Right atrium auricular region (tissue), 2 donors: ENCODE data around the gene RTN4RL2. TPM values are rescaled to one million over a fixed set of nuclear protein-coding genes. Genes with fewer than 3 reads are reported as not detected.

Experiments
- DNase-seq: peaks from one replicate; pipeline ENCODE4 v3.0.0-alpha.2; 2019; ENCODE audit warnings: low spot score
- H3K27ac ChIP-seq, 2 donors: fragments of 200-600 bp; sonication (generic); 1 replicate in 1 of 2; 2 replicates in 1 of 2; pipeline ENCODE4 v1.5.1; 2016 to 2019
- H3K27me3 ChIP-seq, 2 donors: fragments of 200-600 bp; sonication (generic); one replicate each; pipeline versions ENCODE4 v1.5.1 to v1.6.0; 2017 to 2019
- H3K36me3 ChIP-seq: fragments of 200-600 bp; sonication (generic); one replicate; pipeline ENCODE4 v1.5.1; 2016
- H3K4me1 ChIP-seq, 2 donors: fragments of 200-600 bp; sonication (generic); one replicate each; pipeline versions ENCODE4 v1.5.1 to v1.6.0; 2017 to 2019
- H3K4me3 ChIP-seq, 2 donors: fragments of 200-600 bp; sonication (generic); 1 replicate in 1 of 2; 2 replicates in 1 of 2; pipeline ENCODE4 v1.5.1; 2017 to 2019; ENCODE audit warnings: mild to moderate bottlenecking in 1 of 2, moderate library complexity in 1 of 2
- H3K9me3 ChIP-seq, 2 donors: fragments of 200-600 bp; sonication (generic); one replicate each; pipeline ENCODE4 v1.5.1; 2019
- total RNA-seq, 2 donors: library from RNA; depleted of rRNA; stranded (reverse); fragments of >200 nt; gene quantifications; one replicate each; pipeline ENCODE4 v1.1.0, GENCODE V29; 2016
- TF ChIP-seq, protein P1 (sequence below), 2 donors: fragments of 200-600 bp; sonication (generic); IDR thresholded peaks; one replicate each; pipeline ENCODE4 v1.5.1; 2019; ENCODE audit warnings: antibody characterized with exemption in 2 of 2

RTN4RL2 gene
- total RNA-seq, 2 donors from 2014 or later: 0.94 to 1.3 TPM

DNA sequence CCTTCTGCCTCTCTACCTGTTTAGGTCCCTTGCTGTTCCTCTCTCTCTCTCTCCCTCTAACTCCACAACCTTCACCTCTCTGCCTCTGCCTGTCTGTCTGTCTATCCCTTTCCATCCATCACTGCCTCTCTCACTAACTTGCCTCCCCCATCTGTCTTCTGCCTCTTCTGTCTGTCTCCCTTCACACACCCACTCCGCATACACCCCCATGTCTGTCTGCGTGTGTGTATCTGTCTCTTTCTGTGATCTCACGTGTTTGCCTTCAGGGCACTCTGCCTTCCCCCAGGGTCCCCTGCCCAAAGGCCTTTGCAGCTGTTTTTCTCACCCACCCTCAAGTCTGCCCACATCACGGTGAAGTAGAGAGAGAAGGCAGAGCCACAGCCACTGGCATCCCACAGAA is 7.9 kb downstream of the RTN4RL2 start:
- H3K36me3 ChIP-seq: no peaks in the 10 kb centered on the region
- H3K4me1 ChIP-seq: no peaks in the 10 kb centered on the region
- TF ChIP-seq, protein P1, sequence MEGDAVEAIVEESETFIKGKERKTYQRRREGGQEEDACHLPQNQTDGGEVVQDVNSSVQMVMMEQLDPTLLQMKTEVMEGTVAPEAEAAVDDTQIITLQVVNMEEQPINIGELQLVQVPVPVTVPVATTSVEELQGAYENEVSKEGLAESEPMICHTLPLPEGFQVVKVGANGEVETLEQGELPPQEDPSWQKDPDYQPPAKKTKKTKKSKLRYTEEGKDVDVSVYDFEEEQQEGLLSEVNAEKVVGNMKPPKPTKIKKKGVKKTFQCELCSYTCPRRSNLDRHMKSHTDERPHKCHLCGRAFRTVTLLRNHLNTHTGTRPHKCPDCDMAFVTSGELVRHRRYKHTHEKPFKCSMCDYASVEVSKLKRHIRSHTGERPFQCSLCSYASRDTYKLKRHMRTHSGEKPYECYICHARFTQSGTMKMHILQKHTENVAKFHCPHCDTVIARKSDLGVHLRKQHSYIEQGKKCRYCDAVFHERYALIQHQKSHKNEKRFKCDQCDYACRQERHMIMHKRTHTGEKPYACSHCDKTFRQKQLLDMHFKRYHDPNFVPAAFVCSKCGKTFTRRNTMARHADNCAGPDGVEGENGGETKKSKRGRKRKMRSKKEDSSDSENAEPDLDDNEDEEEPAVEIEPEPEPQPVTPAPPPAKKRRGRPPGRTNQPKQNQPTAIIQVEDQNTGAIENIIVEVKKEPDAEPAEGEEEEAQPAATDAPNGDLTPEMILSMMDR (IDR thresholded peaks at IDR 0.05): no peak
- H3K4me3 ChIP-seq: no peak overlapping the region
- no peaks in the 10 kb centered on the region for H3K27me3 ChIP-seq
- no peaks in the 10 kb centered on the region for H3K9me3 ChIP-seq
- no peak overlapping the region for H3K27ac ChIP-seq
- no peak for DNase-seq

DNA sequence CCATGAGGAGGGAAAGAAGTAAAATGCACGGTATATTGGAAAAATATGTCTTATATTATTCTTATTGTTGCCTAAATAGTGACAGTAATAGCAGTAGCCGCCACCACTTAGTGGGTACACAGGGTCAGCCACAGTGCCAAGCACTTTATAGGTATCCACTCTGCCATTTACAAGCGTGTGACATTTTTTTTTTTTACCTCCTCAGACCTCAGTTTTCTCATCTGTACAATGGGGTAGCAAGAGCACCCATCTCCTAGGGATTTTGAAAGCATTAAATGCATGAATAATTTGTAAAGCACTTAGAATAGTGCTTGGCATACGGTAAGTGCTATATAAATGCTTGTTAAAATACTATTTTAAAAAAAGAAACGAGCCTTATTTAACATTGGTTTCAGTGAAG is 8.9 kb downstream of the RTN4RL2 start:
- Histone ChIP-seq H3K36me3 (no peaks in the 10 kb centered on the region), H3K9me3 (no peaks in the 10 kb centered on the region), H3K27ac (no peak overlapping the region), H3K4me1 (no peaks in the 10 kb centered on the region), H3K4me3 (no peak overlapping the region), H3K27me3 (no peaks in the 10 kb centered on the region)
- no peak for DNase-seq
- TF ChIP-seq, protein P1 (IDR thresholded peaks at IDR 0.05): no peak

DNA sequence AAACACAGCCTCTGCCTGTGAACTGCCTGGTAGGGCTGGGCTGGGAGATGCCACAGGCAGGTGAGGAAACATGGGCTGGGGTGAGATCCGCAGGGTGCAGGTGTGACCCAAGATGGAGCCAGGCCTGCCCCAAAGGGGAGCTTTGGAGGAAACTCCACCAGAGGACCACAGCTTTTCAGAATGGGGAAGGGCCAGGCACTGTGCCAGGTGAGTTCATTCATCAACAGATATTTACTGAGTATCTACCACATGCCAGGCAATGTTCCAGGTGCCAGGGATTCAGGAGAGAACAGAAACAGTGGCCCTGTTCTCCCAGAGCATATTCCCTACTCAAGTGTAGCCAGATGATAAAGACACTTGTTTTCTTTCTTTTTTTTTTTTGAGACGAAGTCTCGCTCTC is 11.2 kb downstream of the RTN4RL2 start:
- TF ChIP-seq, protein P1 (IDR thresholded peaks at IDR 0.05): no peak
- H3K27me3 ChIP-seq: no peaks in the 10 kb centered on the region
- H3K27ac ChIP-seq: no peak overlapping the region
- peaks cover 0 to 8% of the 10 kb centered on the region in 2 donors for H3K4me1 ChIP-seq
- no peak for DNase-seq
- H3K9me3 ChIP-seq: no peaks in the 10 kb centered on the region
- H3K36me3 ChIP-seq: no peaks in the 10 kb centered on the region
- H3K4me3 ChIP-seq: no peak overlapping the region

DNA sequence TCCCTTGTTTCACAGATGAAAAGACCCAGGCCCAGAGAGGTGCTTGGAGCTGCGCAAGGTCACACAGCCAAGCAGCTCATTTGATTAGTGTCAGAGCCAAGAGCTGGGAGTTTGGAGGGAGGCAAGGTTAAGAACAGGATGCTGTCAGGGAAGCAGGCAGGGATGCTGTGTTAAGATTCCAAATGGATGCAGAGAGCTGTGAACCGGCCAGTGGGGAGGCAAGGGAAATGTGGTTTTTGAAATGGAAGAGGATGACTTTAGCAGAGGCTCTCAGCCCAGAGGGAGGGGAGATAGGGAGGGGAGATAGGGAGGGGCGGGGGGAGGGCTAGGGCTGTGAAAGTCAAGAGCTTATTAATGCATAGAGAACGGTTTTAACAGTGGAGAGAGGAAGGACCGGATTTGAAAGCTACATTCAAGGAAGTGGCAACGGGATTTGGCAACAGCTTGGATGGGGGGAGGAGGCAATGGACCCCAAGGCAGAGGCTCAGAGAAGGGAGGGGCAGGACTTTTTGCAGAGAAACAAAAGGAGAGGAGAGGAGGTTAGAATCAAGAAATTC is 13.0 kb downstream of the RTN4RL2 start:
- H3K4me1 ChIP-seq: peaks cover 0 to 12% of the 10 kb centered on the region in 2 donors
- no peak overlapping the region for H3K4me3 ChIP-seq
- TF ChIP-seq, protein P1 (IDR thresholded peaks at IDR 0.05): no peak
- DNase-seq: no peak
- H3K9me3 ChIP-seq: no peaks in the 10 kb centered on the region
- no peaks in the 10 kb centered on the region for H3K27me3 ChIP-seq
- H3K36me3 ChIP-seq: no peaks in the 10 kb centered on the region
- no peak overlapping the region for H3K27ac ChIP-seq

DNA sequence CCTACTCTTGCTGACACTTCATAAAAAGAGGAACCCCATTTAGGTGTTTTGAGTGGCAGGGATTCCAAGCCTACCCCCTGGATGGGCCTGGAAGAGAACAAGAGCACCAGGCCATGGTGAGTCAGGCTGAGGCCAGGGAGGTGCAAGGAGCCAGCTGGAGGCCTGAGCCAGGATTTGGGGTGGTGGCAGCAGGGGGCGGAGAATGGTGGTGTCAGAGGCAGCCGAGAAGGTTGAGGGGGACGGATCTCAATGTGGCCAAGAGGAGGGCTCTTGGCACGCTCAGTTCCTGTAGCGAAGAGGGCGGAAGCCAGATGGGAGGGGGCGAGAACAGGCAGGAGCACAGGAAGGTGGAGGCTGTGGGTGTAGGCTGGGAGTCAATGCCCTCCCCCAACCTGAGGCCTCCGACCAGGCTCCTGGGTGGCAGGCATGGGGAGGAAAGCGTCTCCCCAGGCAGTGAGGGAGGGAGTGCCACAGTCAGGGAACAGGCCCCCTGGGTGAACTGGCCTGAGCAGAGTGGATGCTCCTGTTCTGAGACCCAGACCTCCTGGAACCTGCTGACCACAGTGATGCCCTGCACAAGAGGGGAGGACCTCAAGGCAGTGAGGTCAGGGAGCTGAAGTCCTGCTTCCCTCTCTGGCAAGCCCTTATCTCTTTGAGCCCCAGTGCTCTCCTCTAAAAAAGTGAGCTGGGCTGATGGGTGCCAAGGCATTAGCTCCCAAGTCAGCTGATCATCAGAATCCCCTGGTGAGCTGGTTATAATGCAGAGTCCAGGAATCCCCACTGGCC is 13.9 kb downstream of the RTN4RL2 start:
- no peaks in the 10 kb centered on the region for H3K36me3 ChIP-seq
- no peaks in the 10 kb centered on the region for H3K9me3 ChIP-seq
- no peak overlapping the region for H3K27ac ChIP-seq
- H3K4me1 ChIP-seq: peaks cover 0 to 12% of the 10 kb centered on the region in 2 donors
- TF ChIP-seq, protein P1 (IDR thresholded peaks at IDR 0.05): no peak
- no peak for DNase-seq
- no peaks in the 10 kb centered on the region for H3K27me3 ChIP-seq
- no peak overlapping the region for H3K4me3 ChIP-seq
